Measurements from ENCODE around the gene VWF.
"Not testable (repeated sequence)": the region's sequence is repeated elsewhere in the genome, so short reads cannot be mapped to it uniquely, and the experiment has no call there.

DNA sequence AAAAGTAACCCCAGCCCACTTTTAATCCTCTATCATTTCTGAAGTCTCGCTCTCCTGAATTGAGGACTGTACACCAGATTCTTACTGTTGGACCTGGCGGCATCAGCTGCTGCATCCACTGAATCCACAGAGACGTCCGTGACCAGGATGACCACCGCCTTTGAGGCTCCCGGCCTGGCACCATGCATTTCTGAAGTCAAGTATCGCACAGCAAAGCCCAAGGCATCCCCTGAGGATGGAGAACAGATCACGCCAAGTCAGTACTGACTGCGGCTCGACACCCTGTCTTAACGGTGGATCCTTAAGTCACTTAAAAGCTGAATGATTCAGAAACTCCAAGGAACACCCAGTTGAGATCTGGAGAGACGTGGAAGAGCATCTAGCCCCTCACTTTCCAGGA lies 108.5 kb downstream of the VWF start:
- not testable (repeated sequence) for TF ChIP-seq POLR2A (IDR thresholded peaks at IDR 0.05)
- TF ChIP-seq, protein P1, sequence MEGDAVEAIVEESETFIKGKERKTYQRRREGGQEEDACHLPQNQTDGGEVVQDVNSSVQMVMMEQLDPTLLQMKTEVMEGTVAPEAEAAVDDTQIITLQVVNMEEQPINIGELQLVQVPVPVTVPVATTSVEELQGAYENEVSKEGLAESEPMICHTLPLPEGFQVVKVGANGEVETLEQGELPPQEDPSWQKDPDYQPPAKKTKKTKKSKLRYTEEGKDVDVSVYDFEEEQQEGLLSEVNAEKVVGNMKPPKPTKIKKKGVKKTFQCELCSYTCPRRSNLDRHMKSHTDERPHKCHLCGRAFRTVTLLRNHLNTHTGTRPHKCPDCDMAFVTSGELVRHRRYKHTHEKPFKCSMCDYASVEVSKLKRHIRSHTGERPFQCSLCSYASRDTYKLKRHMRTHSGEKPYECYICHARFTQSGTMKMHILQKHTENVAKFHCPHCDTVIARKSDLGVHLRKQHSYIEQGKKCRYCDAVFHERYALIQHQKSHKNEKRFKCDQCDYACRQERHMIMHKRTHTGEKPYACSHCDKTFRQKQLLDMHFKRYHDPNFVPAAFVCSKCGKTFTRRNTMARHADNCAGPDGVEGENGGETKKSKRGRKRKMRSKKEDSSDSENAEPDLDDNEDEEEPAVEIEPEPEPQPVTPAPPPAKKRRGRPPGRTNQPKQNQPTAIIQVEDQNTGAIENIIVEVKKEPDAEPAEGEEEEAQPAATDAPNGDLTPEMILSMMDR (IDR thresholded peaks at IDR 0.05), result not testable (repeated sequence)
